Body of pancreas (tissue), 4 donors: Measurements from ENCODE around the gene FRMD5.

Experiments used
- POLR2A ChIP-seq, 3 donors: fragments of 450-650 bp; IDR thresholded peaks; one replicate each; pipeline ENCODE4 v1.6.1; 2016; ENCODE audit warnings: antibody characterized with exemption in 3 of 3, mild to moderate bottlenecking in 2 of 3
- TF ChIP-seq, protein P1 (sequence below), 7 experiments: fragments of 450-650 bp in 4 of 7; fragments of 200-600 bp in 3 of 7; sonication (generic) in 3 of 7; IDR thresholded peaks; one replicate each; pipeline ENCODE4 v1.5.1; 2016 to 2019; ENCODE audit warnings: antibody characterized with exemption in 7 of 7

DNA sequence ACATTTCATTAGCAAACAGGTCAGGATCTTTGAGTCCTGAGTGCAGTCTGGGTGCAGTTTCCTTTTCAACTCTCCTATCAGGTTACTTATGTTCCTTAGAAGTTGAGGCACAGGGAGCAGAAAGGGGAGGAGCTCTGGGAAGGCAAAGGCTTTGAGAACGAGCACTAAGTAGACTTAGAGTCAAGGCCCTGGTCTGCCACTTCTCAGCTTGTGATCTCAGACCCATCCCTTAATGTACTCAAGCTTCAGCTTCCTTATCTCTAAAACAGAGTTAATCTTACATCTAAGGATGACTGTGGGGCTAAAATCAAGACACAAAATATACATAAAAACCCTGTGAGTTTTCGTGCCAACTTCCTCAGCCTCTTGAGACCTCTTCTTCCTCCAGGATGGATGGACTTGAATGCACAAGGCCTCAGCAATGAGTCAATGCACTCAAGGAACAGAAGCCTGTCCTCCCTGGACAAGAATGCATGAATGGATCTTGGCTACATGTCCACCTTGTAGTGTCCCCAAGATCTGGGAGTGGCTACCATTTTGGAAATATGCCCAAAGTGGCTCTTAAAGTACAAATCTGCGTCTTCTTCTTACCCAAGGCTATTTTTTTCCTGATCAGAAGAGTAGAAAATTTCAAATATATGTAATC is 263.2 kb downstream of the FRMD5 start:
- TF ChIP-seq, protein P1, sequence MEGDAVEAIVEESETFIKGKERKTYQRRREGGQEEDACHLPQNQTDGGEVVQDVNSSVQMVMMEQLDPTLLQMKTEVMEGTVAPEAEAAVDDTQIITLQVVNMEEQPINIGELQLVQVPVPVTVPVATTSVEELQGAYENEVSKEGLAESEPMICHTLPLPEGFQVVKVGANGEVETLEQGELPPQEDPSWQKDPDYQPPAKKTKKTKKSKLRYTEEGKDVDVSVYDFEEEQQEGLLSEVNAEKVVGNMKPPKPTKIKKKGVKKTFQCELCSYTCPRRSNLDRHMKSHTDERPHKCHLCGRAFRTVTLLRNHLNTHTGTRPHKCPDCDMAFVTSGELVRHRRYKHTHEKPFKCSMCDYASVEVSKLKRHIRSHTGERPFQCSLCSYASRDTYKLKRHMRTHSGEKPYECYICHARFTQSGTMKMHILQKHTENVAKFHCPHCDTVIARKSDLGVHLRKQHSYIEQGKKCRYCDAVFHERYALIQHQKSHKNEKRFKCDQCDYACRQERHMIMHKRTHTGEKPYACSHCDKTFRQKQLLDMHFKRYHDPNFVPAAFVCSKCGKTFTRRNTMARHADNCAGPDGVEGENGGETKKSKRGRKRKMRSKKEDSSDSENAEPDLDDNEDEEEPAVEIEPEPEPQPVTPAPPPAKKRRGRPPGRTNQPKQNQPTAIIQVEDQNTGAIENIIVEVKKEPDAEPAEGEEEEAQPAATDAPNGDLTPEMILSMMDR (IDR thresholded peaks at IDR 0.05), result no peak
- TF ChIP-seq POLR2A (IDR thresholded peaks at IDR 0.05), result no peak
